ENCODE measurements around the gene A1BG.
"Not testable (repeated sequence)": the region's sequence is repeated elsewhere in the genome, so short reads cannot be mapped to it uniquely, and the experiment has no call there.

The A1BG gene

GRCh38 chr19:58386576-58387337 lies 33.5 kb upstream of the A1BG start, which contains the start of gene RPS5:
RPS5 (plus strand) TSS chr19:58387269; CDS start chr19:58388138, 869 bp downstream.
- DNase-seq (ENCODE audit: low read depth in 2 of 2, low spot score in 1 of 2): peak; percentile 86 to 92

DNA sequence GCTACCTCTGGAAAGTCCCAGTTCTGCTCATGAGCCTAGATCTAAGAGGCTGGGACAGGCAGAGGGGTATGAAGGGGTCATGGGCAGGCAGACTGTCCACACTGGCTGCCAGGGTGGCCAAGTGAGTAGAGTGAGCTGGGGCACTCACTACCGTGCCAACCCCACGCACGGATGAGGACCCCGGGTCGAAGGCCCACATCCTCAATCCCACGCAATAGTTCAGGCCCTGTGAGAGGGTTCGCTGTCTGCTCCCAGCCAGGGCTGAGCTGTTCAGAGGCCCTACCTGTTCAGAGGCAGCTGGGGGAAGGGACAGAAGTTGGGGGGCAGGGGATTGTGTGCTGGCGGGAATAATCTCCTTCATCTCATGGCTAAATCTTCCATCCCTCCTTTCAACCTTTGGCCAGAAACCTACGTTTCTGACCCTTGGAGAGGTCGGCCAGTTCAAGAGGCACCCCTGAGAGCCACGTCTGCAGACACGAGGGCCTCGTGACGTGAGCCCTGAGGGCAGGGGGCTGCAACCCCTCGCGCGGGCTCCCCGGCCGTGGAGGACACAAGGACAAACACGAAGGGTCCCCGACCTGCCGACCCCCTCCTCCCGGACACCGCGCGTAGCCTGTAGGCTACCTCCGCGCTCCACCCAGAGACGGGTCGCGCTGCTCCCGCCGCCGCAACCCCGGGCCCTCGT lies 32.7 kb upstream of the A1BG start:
- no peak for DNase-seq (ENCODE audit: low read depth in 2 of 2, low spot score in 1 of 2)

DNA sequence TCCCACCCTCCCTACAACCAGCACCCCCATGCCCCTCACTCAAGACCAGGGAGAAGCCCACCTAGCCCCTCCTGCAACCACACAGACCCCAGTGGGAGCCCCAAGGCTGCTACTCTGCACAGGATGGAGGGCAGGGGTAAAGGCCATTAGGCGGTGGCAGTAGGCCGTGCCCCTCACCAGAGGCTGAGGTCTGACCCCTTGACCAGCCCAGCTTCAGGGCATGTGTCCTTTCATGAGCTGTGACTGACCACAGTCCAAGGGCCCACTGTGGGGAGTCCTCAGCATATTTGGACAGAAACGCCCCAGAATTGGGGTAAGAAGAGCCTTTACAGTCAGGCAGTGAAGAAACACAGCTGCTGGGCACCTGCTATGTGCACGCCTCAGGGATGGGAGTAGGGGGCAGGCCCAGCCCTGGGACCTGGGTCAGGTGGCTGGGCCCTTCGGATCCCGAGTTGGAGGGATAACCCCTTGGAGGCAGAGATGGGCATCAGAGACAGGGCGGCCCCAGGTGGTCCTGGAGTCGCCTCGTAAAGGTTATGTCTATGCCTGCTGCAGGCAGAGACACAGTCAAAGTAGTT lies 32.1 kb upstream of the A1BG start:
- DNase-seq (ENCODE audit: low read depth in 2 of 2, low spot score in 1 of 2): no peak

DNA sequence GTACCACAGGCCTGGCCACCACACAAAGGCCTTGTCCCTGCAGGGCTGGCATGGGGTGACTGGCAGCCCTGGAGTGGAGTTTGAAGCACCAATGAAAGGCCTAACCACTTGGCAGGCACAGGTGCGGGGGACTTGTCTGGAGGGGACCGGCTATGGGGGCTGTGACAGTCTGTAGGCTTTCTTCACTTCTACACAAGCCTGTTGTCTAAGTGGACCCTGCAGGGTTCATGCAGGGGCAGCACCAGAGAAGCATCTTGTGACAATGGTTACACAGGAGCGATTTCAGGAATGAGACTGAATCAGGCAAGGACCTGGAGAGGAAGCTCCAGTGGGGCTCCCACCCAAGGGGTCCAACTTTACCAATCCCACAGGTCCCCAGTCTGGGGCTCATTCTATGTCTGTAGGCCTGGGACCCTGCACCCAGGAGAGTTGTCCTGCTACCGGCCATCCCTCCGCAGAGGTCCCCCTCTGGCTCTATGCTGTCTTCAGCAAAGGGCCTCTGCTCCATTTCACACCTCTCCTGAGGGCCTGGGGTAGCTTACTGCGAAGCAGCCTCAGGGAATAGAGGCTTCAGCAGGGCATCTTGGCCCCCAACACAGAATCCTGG lies 29.8 kb upstream of the A1BG start:
- no peak for DNase-seq (ENCODE audit: low read depth in 2 of 2, low spot score in 1 of 2)

GRCh38 chr19:58381460-58382212 lies 28.3 kb upstream of the A1BG start:
- DNase-seq (ENCODE audit: low read depth in 2 of 2, low spot score in 1 of 2): no peak

GRCh38 chr19:58380662-58381459 lies 27.6 kb upstream of the A1BG start, which contains the start of gene ZNF837:
ZNF837 (minus strand) TSS chr19:58381030; CDS start chr19:58369332, 11,698 bp downstream.
- peak; percentile 92 to 96 for DNase-seq (ENCODE audit: low read depth in 2 of 2, low spot score in 1 of 2)

GRCh38 chr19:58380037-58380661 lies 26.9 kb upstream of the A1BG start:
- no peak for DNase-seq (ENCODE audit: low read depth in 2 of 2, low spot score in 1 of 2)

DNA sequence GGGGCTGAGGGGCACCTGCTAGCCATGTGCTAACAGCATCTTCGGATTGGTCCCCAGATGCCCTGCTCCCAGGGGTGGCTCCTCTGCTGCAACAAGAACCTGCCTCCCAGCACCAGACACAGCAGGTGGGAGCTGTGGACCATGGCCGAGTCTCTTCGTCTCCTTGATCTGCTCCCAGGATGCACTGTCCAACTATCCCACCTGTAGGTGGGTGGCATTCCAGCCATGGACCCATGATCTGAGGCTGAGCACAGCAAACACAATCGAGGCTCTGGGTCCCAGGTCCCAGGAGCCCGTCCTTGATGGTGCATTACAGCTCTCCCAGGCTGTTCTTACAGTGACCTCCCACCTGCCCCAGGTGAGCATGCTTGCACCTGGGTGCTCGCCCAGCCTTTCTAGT lies 26.0 kb upstream of the A1BG start:
- DNase-seq (ENCODE audit: low read depth in 2 of 2, low spot score in 1 of 2): no peak

- not testable (repeated sequence) for DNase-seq (ENCODE audit: low read depth in 2 of 2, low spot score in 1 of 2)
Measured at GRCh38 chr19:58376724-58377123, 23.4 kb upstream of the A1BG start.

DNA sequence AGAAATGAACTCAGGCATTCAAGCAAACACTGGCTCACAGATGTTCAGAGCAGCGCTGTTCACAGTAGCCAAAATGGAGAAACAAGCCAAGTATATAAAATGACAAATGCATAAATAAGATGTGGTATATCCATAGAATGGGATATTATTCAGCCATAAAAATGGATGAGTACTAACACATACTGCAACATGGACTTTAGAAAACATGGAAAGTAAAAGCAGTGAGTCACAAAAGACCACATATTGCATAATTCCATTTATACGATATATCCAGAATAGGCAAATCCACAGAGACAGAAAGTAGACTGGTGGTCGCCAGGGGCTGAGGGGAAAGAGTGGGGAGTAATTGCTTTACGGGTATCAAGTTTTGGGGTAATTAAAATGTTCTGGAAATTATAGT lies 20.9 kb upstream of the A1BG start:
- no peak for DNase-seq (ENCODE audit: low read depth in 2 of 2, low spot score in 1 of 2)

- DNase-seq (ENCODE audit: low read depth in 2 of 2, low spot score in 1 of 2): no peak
Measured at GRCh38 chr19:58372311-58373133, 19.2 kb upstream of the A1BG start.

DNA sequence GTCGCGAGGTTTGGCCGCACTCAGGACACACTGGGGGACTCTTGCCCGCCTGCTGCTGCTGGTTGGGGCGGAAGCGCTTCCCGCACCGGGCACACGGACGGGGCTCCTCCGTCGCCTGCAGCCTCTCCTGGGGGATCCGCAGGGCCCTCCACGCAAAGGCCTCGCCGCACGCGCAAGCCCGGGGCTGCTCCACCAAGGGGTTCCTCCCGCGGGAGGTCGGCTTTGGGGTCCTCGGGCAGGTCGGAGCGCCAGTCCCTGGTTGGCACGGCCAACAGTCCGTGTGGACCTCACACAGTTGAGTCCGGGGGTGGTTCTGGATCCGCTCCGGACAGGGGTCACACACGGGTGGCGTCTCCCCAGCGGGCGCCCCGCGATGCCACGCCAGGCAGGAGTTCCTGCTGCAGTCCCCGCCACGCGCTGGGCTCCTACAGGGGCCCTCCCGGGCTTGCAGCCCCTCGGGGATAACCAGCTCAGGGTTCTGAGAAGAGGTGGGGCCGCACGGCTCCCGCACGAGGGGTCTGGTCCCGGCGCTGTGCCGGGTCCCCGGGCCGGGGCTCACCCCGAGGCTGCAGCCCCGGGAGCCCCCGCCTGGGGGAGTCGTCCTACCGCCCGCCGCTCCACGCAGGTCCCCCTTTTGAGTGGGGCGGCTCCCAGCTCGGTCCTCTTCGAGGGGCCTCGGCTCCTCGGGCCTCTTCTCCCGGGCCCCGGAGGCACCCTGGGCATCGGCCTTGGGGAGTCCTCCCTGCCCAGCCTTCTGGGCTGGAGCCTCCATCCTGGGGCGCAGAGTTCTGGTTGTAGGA lies 15.5 kb upstream of the A1BG start:
- DNase-seq (ENCODE audit: low read depth in 2 of 2, low spot score in 1 of 2): no peak

GRCh38 chr19:58367698-58368454 lies 14.6 kb upstream of the A1BG start:
- DNase-seq (ENCODE audit: low read depth in 2 of 2, low spot score in 1 of 2): no peak

GRCh38 chr19:58366585-58367430 lies 13.5 kb upstream of the A1BG start:
- DNase-seq (ENCODE audit: low read depth in 2 of 2, low spot score in 1 of 2): no peak

DNA sequence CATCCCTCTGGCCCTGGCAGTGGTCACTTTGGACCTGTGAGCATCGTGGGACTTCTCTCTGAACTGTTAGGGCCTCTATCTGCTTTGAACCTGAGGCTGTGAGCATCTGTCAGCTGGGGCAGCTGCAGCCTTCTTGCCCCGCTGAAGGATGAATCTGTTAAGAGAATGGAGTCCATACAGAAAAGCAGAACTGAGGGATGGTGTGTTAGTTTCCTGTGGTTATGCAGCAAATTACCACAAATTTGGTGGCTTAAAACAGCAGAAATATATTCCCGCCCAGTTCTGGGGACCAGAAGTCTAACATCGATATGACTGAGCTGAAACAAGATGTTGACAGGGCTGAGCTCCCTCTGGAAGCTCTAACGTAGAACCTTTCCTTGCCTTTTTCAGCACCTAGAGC lies 10.9 kb upstream of the A1BG start:
- DNase-seq (ENCODE audit: low read depth in 2 of 2, low spot score in 1 of 2): no peak

DNA sequence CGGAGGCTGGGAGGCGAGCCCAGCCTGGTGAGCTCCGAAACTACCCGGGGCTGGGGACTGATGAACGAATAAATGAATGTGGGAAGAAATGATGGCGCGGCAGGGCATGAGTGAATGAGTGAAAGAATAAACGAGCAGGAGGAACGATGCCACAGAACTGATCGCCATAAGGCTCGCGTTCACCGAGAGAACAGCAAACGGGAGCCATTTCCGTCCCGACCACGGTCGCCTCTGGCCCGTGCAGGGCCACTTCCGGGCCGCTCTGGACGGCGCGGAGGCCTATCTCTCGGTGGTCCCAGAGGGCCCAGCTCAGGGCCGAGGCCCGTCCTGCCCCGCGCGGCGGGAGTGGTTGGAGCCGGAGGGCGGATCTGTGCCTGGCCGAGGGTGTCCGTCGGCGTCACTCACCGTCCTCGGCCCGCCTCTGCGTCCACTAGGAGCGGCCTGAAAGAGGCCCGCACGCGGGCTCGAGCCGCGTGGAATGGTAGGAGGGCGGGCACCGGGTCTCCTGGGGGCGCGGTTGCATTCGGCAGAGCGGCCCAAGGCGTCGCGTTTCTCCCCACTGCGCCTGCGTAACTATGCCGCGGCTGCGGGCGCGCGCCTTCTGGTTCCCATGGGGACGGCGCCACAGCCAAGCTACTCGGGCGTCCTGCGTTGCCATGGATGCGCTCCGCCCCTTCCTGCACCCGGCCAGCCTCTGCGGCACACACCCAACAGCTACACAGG lies 9.1 kb upstream of the A1BG start, which contains the start of gene ZNF497:
Gene ZNF497, minus strand, starts transcription at position 480 of the 723 bp plus-strand sequence. CDS start 5,116 bp downstream, outside the sequence.
- DNase-seq (ENCODE audit: low read depth in 2 of 2, low spot score in 1 of 2): peak; percentile 87 to 94
